ENCODE data around the gene ERBB3.

ERBB3 gene

DNA sequence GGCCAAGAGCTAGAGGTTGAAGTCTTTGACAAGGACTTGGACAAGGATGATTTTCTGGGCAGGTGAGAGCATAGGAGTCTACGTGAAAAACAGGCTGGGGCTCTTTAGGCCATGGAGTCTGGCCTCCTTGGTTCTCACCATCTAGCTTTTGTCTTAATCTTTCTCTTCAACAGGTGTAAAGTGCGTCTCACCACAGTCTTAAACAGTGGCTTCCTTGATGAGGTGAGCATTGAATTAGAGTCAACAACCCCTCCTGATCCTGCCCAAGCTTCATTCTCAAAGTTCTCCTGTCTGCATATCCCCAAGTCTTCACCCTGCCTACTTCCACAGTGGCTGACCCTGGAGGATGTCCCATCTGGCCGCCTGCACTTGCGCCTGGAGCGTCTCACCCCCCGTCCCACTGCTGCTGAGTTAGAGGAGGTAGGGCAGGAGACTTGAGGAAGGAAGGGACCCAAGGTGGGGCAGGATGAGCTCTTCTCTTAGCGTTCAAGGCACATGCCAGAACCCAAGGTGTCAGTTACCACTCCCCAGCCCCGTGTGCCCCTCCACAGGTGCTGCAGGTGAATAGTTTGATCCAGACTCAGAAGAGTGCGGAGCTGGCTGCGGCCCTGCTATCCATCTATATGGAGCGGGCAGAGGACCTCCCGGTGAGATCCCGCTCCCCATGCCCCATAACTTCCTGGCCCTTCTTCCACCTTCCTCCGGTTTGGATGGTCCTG is 58.0 kb downstream of the ERBB3 start:
- DNase-seq (ENCODE audit: low read depth), result no peak

GRCh38 chr12:56141946-56142784 is 62.2 kb downstream of the ERBB3 start:
- DNase-seq (ENCODE audit: low read depth), result no peak

- no peak for DNase-seq (ENCODE audit: low read depth)
Measured at GRCh38 chr12:56143217-56143616, 63.3 kb downstream of the ERBB3 start.

- DNase-seq (ENCODE audit: low read depth), result no peak
Measured at GRCh38 chr12:56143870-56144269, 63.9 kb downstream of the ERBB3 start.

GRCh38 chr12:56145217-56145616 is 65.3 kb downstream of the ERBB3 start:
- DNase-seq (ENCODE audit: low read depth), result no peak

GRCh38 chr12:56146492-56147460 is 66.8 kb downstream of the ERBB3 start:
- no peak for DNase-seq (ENCODE audit: low read depth)

DNA sequence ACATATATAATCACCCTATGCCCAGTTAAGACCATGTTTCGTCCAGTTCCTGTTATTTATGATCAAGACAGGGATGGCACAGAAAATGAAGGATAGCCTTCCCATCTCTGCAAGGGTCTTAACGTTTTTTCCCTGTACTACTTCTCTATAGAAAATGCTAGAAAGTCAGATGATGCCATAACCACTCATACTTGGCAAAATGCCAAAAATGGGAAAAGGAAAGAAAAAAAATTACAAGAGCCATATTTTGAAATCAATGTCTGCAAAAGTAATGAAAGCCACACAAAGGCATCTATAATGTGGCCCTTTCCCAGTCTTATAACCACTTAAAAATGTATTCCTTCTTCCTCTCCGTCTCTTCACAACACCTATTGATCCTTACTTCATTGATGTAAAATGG is 70.6 kb downstream of the ERBB3 start:
- no peak for DNase-seq (ENCODE audit: low read depth)

DNA sequence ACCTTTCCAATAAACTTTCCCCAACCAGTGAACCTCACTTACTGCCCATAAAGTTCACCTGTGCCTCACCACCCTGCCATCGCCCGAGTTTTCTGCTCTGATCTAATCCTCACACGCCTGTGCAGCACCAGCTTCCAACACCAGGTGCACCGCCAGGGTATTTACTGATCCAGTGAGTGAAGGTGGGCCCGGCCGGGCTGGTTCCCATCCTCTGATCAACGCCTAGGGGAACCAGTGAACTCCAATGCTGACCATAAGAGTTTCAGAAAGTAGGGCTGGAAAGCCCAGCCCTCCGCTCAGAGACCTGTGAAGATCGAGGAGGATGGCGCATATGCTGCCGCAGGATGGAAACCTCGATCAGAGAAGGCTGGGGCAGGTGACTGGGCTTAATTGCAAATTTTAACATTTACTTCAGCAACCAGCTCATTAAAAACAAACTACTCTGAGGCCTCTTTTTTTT is 71.7 kb downstream of the ERBB3 start:
- peak; percentile 49 for DNase-seq (ENCODE audit: low read depth)

DNA sequence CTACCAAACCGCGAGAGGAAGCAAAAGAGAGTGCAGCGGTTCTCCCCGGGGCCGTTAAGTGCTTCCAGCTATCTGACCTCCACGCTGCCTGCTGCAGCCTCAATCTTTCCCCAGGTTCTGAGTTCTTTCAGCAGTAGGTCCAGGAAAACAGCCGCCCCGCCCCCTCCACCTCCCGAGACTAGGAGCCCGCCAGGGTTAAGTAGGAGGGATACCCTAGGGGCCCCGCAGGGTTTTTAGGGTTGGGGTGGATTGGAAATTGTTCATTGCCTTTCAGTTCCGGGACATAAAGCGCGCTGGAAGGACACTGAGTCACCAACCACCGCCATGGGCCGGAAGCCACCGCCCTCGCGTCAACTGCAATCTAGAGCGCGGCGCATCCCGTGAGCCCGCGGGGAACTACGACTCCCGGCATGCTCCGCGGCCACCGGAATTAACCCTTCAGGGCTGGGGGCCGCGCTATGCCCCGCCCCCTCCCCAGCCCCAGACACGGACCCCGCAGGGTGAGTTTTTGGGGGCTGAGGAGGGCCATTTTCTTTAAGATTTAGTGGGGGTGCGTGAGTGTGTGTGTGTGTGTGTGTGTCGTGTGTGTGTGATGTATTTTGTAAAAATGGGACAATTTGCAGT is 72.3 kb downstream of the ERBB3 start, which contains the start of gene MYL6B:
TSS of gene MYL6B (plus strand) at position 456 of the 624 bp plus-strand sequence. CDS start 1,332 bp downstream, outside the sequence.
- DNase-seq (ENCODE audit: low read depth), result peak; percentile 83

Data from stimulated activated CD8-positive, alpha-beta memory T cell treated with anti-CD3 and anti-CD28 coated beads, Interleukin-15, amount 100 ng/mL, for 1 hour (primary cell).